Suppressor macrophage (primary cell): ENCODE data around the gene CNOT6L.

Source experiments
- DNase-seq, 4 experiments: peaks; one replicate each; pipeline ENCODE4 v3.0.0-alpha.2; 2020 to 2022

Gene CNOT6L

GRCh38 chr4:77820649-77821561 lies 1.7 kb upstream of the CNOT6L start:
- peak; percentile 23 to 41 (median 30) for DNase-seq

DNA sequence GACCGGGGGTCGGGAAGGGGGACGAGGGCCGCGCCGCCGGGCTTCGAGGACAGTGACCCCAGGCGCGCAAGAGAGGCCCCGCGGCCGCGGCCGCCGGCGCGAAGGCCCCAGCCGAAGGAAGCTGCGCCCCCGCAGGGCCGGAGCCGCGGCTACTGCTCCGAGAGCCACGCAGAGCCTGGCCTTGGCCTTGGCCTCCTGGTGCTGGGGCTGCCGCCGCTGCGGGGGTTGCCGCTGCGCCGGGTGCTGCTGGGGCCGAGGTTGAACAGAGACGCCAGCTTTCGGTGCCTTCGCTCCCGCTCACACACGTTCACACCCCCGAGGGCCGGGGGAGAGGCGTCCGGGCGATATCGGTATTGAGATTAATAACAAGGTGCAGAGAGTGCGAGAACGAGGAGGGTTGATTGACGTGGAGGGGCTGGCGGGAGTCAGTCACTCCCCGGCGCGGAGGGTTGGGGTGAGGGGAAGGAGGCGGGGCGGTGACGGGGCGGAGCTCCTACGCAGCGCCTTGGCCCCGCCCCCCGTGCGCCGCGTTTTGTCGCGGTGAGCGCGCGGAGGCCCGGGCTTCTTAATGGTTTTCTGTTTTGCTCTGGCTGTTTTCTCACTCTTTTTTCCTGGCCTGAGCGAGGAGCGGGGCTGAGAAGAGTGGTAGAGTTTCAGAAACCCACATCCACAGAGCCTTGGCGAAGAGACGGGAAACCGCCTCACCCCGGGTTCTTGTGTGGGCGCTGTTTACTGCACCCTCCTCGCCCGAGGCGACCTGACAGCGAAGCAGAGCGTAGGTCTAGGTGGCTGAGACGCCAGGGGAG lies 878 bp upstream of the CNOT6L start:
- peak; percentile 92 to 97 (median 96) for DNase-seq

- peak; percentile 90 to 96 (median 93) for DNase-seq
Measured at GRCh38 chr4:77819404-77819842, 255 bp upstream of the CNOT6L start.

DNA sequence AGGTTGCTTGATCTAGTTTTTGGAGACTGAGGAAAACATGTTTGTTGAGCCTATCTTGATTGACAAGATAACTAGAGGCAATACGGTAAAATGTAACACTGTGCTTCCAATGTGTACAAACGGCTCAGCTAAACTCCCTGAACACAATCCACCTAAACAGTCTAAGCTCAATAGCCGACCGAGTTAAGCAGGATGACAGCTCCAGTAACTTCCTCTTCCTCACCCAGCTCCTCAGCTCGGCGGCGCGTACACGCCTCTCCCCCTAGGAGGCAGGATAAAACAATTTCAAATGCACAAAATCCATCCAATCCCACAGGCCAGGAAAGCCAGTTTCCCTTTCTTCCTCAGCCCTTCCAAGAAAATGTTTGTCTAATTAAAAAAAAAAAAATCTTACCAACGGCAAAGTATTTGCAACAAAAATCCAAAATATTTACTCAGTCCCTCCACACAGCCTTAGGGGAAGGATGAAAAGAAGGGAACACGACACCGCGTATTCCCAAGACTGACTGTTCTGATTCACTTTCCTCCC lies 1.0 kb downstream of the CNOT6L start:
- peak; percentile 77 to 89 (median 88) for DNase-seq

DNA sequence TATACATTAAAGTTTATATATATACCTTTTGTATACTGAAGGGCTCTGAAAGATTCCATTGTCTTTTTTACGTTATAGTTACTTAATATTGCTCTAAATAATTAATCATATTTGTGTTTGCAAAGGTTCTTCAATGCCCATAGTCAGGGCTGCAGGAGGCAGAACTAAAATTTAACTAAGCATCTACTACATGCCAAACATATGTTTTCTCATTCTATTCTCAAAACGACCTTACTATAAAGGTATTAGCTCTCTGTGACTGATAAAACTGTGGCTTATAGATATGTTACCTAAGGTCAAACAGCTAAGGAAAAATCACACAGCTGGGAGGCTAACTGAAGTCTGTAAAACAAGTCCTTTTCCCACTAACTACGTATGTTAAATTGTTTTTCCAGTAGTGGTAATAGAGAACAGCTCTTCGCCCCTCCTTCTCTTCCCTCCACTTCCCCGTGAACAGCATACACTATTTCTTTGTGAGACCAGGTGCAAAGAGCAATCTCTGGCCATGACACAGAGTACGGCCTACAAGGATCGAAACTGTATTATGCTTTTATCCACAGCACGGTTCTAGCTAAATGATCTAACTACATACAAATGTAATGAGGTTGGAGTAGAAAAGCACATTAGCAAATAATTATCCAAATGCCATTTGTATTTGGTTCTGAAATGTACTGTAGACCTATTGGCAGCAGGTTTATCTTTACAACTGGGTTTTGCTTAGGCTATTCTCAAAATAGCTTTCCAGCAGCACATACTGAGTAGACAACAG lies 1.7 kb downstream of the CNOT6L start:
- DNase-seq: peak in 2 of 4 experiments; percentile 2 to 3

- DNase-seq: no peak
Measured at GRCh38 chr4:77816546-77816945, 2.6 kb downstream of the CNOT6L start.

DNA sequence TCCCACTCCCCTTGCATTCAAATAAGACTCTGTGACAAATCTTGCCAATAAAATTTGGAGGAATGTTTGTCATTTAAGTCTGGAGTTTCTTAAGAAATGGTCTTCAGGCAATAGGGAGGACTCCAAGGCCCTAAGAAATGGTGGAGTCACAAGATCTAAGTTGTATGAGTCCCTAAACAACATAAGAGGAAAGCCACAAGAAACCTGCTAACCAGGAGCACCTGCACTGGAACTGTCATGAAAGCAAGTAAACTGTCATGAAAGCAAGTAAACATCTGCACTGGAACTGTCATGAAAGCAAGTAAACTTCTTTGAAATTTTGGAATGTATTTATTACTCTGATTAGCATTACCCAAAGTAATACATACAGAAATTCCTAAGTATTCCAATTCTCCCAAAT lies 3.5 kb downstream of the CNOT6L start:
- no peak for DNase-seq

DNA sequence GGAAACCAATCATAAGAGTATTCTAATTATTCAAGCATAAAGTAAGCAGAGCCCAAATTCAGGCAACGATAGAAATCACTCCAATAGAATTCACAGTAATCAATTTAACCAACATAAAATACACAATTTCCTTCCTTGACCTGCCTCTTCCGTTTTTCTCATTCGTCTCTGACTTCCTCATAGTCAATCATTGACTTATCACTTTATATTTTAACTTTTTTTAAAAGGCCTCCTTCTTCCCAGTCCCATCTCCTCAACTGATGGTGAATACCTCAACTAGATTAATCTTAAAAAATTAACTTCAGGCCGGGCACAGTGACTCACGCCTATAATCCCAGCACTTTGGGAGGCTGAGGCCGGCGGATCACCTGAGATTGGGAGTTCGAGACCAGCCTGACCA lies 13.3 kb downstream of the CNOT6L start:
- no peak for DNase-seq

DNA sequence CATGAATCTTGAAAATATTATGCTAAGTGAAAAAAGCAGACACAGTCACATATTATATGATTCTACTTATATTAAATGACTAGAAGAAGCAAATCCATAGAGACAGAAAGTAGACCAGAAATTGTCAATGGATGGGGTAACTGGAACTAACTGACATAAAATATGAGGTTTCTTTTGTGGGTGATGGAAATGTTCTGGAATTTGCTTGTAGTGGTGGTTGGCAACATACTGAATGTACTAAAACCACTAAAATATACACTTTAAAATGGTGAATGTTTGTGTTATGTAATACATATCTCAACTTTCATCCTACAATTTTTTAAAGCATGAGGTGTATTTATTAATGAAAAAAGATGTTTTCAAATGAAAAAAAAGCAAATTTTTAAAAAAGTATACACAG lies 14.7 kb downstream of the CNOT6L start:
- no peak for DNase-seq

DNA sequence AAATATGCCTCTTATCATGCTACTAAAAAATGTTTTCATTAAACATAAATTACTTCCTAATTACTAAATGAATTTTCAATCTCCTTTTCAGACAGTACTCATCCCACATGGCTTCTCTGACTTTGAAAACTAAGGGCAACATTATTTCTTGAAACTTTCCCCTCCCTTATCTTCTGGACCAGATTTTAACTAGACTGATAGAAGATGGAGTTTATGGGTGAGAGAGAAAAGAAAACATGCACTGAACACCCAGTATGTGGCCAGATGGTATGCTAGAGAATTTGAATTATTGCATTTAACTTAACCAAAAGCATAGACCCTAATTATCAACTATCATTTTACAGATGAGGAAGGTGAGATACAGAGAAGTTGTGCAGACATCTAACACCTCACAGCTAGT lies 16.8 kb downstream of the CNOT6L start:
- no peak for DNase-seq

- DNase-seq: peak in 2 of 4 experiments; percentile 32 to 38
Measured at GRCh38 chr4:77801260-77801608, 17.9 kb downstream of the CNOT6L start.

- no peak for DNase-seq
Measured at GRCh38 chr4:77800483-77801259, 18.5 kb downstream of the CNOT6L start.

DNA sequence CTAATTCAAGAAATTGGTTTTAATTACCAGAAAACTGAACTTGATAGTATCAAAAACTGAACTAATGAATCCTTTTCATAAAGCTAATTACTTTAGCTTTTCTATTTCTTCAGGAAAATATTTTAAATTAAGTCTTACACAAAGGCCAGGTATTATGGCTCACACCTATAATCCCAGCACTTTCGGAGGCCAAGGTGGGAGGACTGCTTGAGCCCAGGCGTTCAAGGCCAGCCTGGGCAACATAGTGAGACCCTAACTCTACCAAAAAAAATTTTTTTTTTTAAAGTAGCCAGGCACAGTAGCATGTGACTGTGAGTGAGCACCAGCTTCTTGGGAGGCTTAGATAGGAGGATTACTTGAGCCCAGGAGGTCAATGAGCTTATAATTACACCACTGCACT lies 19.1 kb downstream of the CNOT6L start:
- no peak for DNase-seq

- DNase-seq: no peak
Measured at GRCh38 chr4:77798385-77798784, 20.8 kb downstream of the CNOT6L start.

DNA sequence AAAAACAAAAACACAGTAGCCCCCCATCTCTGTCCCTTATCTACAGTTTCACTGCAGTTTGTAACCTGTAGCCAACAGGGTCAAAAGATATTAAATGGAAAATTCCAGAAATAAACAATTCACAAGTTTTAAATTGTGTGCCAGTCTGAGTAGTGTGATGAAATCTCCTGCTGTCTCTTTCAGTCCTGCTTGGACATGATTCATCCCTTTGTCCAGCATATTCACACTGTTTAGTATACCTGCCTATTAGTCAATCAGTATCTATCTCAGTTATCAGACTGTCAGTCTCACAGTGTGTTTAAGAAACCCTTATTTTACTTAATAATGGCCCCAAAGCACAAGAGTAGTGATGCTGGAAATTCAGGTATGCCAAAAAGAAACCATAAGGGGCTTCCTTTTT lies 21.9 kb downstream of the CNOT6L start:
- DNase-seq: no peak

- DNase-seq: peak in 3 of 4 experiments; percentile 18 to 31 (median 30)
Measured at GRCh38 chr4:77795326-77795725, 23.8 kb downstream of the CNOT6L start.

DNA sequence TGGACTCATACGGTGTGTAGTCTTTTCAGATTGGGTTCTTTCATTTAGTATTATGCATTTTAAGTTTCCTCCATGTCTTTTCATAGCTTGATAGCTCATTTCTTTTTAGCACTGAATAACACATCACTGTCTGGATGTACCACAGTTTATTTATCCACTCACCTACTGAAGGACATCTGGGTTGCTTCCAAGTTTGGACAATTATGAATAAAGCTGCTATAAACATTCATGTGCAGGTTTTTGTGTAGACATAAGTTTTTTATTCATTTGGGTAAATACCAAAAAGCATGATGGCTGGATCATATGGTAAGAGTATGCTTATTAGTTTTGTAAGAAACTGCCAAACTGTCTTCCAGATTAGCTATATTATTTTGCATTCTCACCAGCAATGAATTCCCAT lies 29.0 kb downstream of the CNOT6L start:
- DNase-seq: no peak

GRCh38 chr4:77788990-77789389 lies 30.2 kb downstream of the CNOT6L start:
- DNase-seq: no peak

DNA sequence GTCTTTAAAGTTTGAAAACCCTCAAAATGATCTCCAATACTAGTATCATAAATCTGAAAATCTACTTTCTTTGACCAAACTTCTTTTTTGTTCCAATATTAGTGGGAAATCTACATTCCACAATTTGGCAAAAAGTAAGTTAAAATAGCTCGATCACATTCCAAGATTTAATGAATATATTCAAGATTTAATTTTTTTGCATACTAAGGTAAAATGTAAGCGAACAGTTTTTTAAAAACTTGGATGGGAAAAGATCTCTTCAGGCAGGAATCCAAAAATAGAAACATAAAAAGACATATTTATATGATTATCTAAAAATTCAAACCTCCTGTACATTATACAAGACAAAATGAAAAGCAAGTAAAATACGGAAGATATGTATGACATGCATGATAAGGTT lies 31.2 kb downstream of the CNOT6L start:
- DNase-seq: no peak

DNA sequence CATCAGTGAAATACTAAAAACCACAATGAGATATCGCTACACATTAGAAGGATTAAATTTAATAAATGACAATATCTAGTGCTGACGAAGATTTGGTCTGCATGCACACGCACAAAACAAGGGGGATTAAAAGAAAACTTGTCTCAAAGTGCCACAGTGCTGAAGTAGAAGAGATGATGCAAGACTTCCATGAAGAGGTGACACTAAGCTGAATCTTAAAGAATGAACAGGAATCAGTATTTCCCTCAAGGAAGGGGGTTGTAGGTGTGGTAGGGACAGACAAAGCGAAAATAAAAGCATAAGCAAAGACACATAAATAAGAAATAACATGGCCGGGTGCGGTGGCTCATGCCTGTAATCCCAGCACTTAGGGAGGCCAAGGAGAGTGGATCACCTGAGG lies 33.5 kb downstream of the CNOT6L start:
- no peak for DNase-seq

- DNase-seq: no peak
Measured at GRCh38 chr4:77783895-77784294, 35.3 kb downstream of the CNOT6L start.
